Measurements from ENCODE around the gene SIX3. TPM values are rescaled to one million over a fixed set of nuclear protein-coding genes. Genes with fewer than 3 reads are reported as not detected.

SIX3 gene
- total and polyA plus RNA-seq, 2 of the 4 experiments (the other 2 are of a cell fraction): not detected

DNA sequence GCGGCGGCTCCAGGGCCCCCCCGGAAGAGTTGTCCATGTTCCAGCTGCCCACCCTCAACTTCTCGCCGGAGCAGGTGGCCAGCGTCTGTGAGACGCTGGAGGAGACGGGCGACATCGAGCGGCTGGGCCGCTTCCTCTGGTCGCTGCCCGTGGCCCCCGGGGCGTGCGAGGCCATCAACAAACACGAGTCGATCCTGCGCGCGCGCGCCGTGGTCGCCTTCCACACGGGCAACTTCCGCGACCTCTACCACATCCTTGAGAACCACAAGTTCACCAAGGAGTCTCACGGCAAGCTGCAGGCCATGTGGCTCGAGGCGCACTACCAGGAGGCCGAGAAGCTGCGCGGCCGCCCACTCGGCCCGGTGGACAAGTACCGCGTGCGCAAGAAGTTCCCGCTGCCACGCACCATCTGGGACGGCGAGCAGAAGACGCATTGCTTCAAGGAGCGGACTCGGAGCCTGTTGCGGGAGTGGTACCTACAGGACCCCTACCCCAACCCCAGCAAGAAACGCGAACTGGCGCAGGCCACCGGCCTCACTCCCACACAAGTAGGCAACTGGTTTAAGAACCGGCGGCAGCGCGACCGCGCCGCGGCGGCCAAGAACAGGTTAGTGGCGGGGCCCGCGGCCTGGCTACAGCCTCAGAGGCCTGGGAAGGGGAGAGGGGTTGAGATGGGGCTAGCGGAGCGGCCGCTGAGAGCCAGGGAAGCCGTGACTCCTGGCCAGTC, 965 bp downstream of the SIX3 start:
- H3K4ac ChIP-seq (ENCODE audit: low read depth, low read length): no peak overlapping the region
- no peak overlapping the region for H4K5ac ChIP-seq (ENCODE audit: low read depth, low read length)
- no peaks in the 10 kb centered on the region; the same call in 1 of the 2 replicates for H3K9me3 ChIP-seq (ENCODE audit: control insufficient read depth, insufficient read depth, low read length)
- H3K18ac ChIP-seq (ENCODE audit: low read depth, low read length): no peak overlapping the region
- no TSS peak for BruUV-seq (replicated peaks)
- peaks cover 98% of the 10 kb centered on the region for H3K27me3 ChIP-seq (ENCODE audit: control insufficient read depth, insufficient read depth, low read length)
- H4K20me1 ChIP-seq (ENCODE audit: insufficient read depth, low read length): no peaks in the 10 kb centered on the region
- H2AK5ac ChIP-seq (ENCODE audit: low read depth, low read length): no peak overlapping the region
- dilution Hi-C loops (cut with HindIII; ENCODE audit: low sequenced_read_pairs, unreplicated experiment) (no loop called here), in situ Hi-C loops (cut with MboI; ENCODE audit: low sequenced_read_pairs) (no loop called here), intact Hi-C loops (cut with micrococcal nuclease) (no loop called here)
- H2BK20ac ChIP-seq (ENCODE audit: low read depth, low read length): no peak overlapping the region
- H3K4me2 ChIP-seq (ENCODE audit: low read depth, low read length): no peak overlapping the region; the same call in 1 of the 2 replicates
- H2AFZ ChIP-seq (replicated peaks; ENCODE audit: low read length, poor library complexity): no peak overlapping the region
- no peak overlapping the region for H2BK5ac ChIP-seq (ENCODE audit: low read depth, low read length, poor library complexity, severe bottlenecking)
- no peaks in the 10 kb centered on the region; the same call in 1 of the 2 replicates for H3K4me1 ChIP-seq (ENCODE audit: control insufficient read depth, insufficient read depth, low read length)
- H2AK9ac ChIP-seq (replicated peaks; ENCODE audit: low read depth, low read length, poor library complexity): peak overlapping the region; percentile 24
- H4K91ac ChIP-seq (ENCODE audit: insufficient read depth, low read depth, low read length): no peak overlapping the region
- CTCF ChIA-PET: no interaction called here
- no peak overlapping the region for H3K4me3 ChIP-seq (ENCODE audit: insufficient read depth, low read depth, low read length)
- no peaks in the 10 kb centered on the region for H3K79me1 ChIP-seq (ENCODE audit: low read depth in 1 of 2, low read length in 2 of 2)
- H3K27ac ChIP-seq (ENCODE audit: insufficient read depth, low read length): no peak overlapping the region
- H3K9me1 ChIP-seq (ENCODE audit: insufficient read depth, low read length): no peaks in the 10 kb centered on the region
- H3K9ac ChIP-seq (ENCODE audit: low read depth, low read length): no peak overlapping the region
- H2BK15ac ChIP-seq (ENCODE audit: low read depth, low read length): no peak overlapping the region
- no peak overlapping the region for H3K23ac ChIP-seq (ENCODE audit: low read depth, low read length)
- H4K8ac ChIP-seq (ENCODE audit: low read depth in 2 of 2, low read length in 2 of 2): no peak overlapping the region
- TF ChIP-seq RCOR1 (IDR thresholded peaks at IDR 0.05; ENCODE audit: insufficient replicate concordance, low read length) (no peak), FOS (IDR thresholded peaks at IDR 0.05; ENCODE audit: low read depth, low read length) (no peak), CHD1 (IDR thresholded peaks at IDR 0.05; ENCODE audit: low read depth, low read length) (no peak), RFX5 (IDR thresholded peaks at IDR 0.05; ENCODE audit: low read depth, low read length) (no peak), MAZ (IDR thresholded peaks at IDR 0.05; ENCODE audit: borderline replicate concordance, low read depth, low read length) (no peak), BHLHE40 (IDR thresholded peaks at IDR 0.05; ENCODE audit: low read depth, low read length) (no peak), RAD21 (IDR thresholded peaks at IDR 0.05; ENCODE audit: low read length) (no peak), MXI1 (IDR thresholded peaks at IDR 0.05; ENCODE audit: borderline replicate concordance, low read depth, low read length) (no peak), NFE2L2 (IDR thresholded peaks at IDR 0.05; ENCODE audit: low read depth, low read length) (no peak), POLR2A (IDR thresholded peaks at IDR 0.05; ENCODE audit: low read depth, low read length) (no peak), CEBPB (IDR thresholded peaks at IDR 0.05; ENCODE audit: low read depth, low read length) (no peak), SMC3 (IDR thresholded peaks at IDR 0.05; ENCODE audit: low read depth, low read length) (no peak), MAFK (IDR thresholded peaks at IDR 0.05; ENCODE audit: low read depth, low read length) (no peak)
- TF ChIP-seq, protein P1, sequence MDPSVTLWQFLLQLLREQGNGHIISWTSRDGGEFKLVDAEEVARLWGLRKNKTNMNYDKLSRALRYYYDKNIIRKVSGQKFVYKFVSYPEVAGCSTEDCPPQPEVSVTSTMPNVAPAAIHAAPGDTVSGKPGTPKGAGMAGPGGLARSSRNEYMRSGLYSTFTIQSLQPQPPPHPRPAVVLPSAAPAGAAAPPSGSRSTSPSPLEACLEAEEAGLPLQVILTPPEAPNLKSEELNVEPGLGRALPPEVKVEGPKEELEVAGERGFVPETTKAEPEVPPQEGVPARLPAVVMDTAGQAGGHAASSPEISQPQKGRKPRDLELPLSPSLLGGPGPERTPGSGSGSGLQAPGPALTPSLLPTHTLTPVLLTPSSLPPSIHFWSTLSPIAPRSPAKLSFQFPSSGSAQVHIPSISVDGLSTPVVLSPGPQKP (IDR thresholded peaks at IDR 0.05; ENCODE audit: borderline replicate concordance, low read depth, low read length): no peak
- TF ChIP-seq, protein P2, sequence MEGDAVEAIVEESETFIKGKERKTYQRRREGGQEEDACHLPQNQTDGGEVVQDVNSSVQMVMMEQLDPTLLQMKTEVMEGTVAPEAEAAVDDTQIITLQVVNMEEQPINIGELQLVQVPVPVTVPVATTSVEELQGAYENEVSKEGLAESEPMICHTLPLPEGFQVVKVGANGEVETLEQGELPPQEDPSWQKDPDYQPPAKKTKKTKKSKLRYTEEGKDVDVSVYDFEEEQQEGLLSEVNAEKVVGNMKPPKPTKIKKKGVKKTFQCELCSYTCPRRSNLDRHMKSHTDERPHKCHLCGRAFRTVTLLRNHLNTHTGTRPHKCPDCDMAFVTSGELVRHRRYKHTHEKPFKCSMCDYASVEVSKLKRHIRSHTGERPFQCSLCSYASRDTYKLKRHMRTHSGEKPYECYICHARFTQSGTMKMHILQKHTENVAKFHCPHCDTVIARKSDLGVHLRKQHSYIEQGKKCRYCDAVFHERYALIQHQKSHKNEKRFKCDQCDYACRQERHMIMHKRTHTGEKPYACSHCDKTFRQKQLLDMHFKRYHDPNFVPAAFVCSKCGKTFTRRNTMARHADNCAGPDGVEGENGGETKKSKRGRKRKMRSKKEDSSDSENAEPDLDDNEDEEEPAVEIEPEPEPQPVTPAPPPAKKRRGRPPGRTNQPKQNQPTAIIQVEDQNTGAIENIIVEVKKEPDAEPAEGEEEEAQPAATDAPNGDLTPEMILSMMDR (conservative IDR thresholded peaks at IDR 0.05; ENCODE audit: low read depth, low read length): no peak
- TF ChIP-seq, protein P3, sequence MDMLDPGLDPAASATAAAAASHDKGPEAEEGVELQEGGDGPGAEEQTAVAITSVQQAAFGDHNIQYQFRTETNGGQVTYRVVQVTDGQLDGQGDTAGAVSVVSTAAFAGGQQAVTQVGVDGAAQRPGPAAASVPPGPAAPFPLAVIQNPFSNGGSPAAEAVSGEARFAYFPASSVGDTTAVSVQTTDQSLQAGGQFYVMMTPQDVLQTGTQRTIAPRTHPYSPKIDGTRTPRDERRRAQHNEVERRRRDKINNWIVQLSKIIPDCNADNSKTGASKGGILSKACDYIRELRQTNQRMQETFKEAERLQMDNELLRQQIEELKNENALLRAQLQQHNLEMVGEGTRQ (IDR thresholded peaks at IDR 0.05; ENCODE audit: low read depth, low read length): no peak
- H2BK120ac ChIP-seq (ENCODE audit: low read depth, low read length): no peak overlapping the region
- WGBS, 2 experiments (ENCODE audit: extremely low coverage in 2 of 2, insufficient read length in 1 of 2): 5% methylated on average over 33 of the region's 69 CpGs; no CpG with 5 or more reads in 1 of the 2 experiments
- no peak overlapping the region for H3K56ac ChIP-seq (ENCODE audit: extremely low read depth, insufficient read depth, low read length)
- H3K36me3 ChIP-seq (ENCODE audit: control insufficient read depth, insufficient read depth, low read length): no peaks in the 10 kb centered on the region
- no peak overlapping the region for H3K14ac ChIP-seq (replicated peaks; ENCODE audit: low read depth, low read length)
- POLR2A ChIA-PET (ENCODE audit: unreplicated experiment): no interaction called here
- no peak for DNase-seq
- no peak for ATAC-seq (ENCODE audit: low read depth)
